HEK293 (cell line): ENCODE data around the gene CDC27.

Experiments
- AEBP2 ChIP-seq: fragments of 450-650 bp; formaldehyde crosslinking; IDR thresholded peaks from 2 replicates; pipeline ENCODE4 v1.5.1; 2016; ENCODE audit warnings: missing biosample characterization, missing genetic modification characterization, borderline replicate concordance
- EGR2 ChIP-seq: fragments of 450-650 bp; formaldehyde crosslinking; IDR thresholded peaks from 2 replicates; pipeline ENCODE4 v1.5.1; 2016; ENCODE audit warnings: low read depth, missing biosample characterization, missing genetic modification characterization
- KLF16 ChIP-seq: fragments of 450-650 bp; formaldehyde crosslinking; IDR thresholded peaks from 2 replicates; pipeline ENCODE4 v1.5.1; 2017; ENCODE audit warnings: missing biosample characterization, missing genetic modification characterization
- KLF17 ChIP-seq: fragments of 450-650 bp; formaldehyde crosslinking; IDR thresholded peaks from 2 replicates; pipeline ENCODE4 v1.5.1; 2016; ENCODE audit warnings: missing biosample characterization, missing genetic modification characterization
- REST ChIP-seq: fragments of 450-650 bp; formaldehyde crosslinking; IDR thresholded peaks from 2 replicates; pipeline ENCODE4 v1.5.1; 2016; ENCODE audit warnings: missing biosample characterization, missing genetic modification characterization
- SP3 ChIP-seq: fragments of 450-650 bp; formaldehyde crosslinking; IDR thresholded peaks from 2 replicates; pipeline ENCODE4 v1.5.1; 2016; ENCODE audit warnings: missing biosample characterization, missing genetic modification characterization
- WT1 ChIP-seq: fragments of 450-650 bp; formaldehyde crosslinking; IDR thresholded peaks from 2 replicates; pipeline ENCODE4 v1.5.1; 2016; ENCODE audit warnings: missing biosample characterization, missing genetic modification characterization
- YY1 ChIP-seq: fragments of 450-650 bp; formaldehyde crosslinking; IDR thresholded peaks from 2 replicates; pipeline ENCODE4 v1.5.1; 2018; ENCODE audit warnings: missing biosample characterization, missing genetic modification characterization
- ZBTB21 ChIP-seq: fragments of 450-650 bp; formaldehyde crosslinking; IDR thresholded peaks from 2 replicates; pipeline ENCODE4 v1.5.1; 2017; ENCODE audit warnings: missing biosample characterization, missing genetic modification characterization
- ZBTB8A ChIP-seq: fragments of 450-650 bp; formaldehyde crosslinking; IDR thresholded peaks from 2 replicates; pipeline ENCODE4 v1.5.1; 2016; ENCODE audit warnings: missing biosample characterization, missing genetic modification characterization
- ZFHX2 ChIP-seq: fragments of 450-650 bp; formaldehyde crosslinking; conservative IDR thresholded peaks from 2 replicates; pipeline ENCODE4 v1.5.1; 2016; ENCODE audit warnings: missing biosample characterization, missing genetic modification characterization
- ZFP69B ChIP-seq: fragments of 450-650 bp; formaldehyde crosslinking; IDR thresholded peaks from 2 replicates; pipeline ENCODE4 v1.5.1; 2016; ENCODE audit warnings: missing biosample characterization, missing genetic modification characterization
- ZIC2 ChIP-seq: fragments of 450-650 bp; formaldehyde crosslinking; IDR thresholded peaks from 2 replicates; pipeline ENCODE4 v1.5.1; 2016; ENCODE audit warnings: missing biosample characterization, missing genetic modification characterization
- ZNF214 ChIP-seq: fragments of 450-650 bp; formaldehyde crosslinking; IDR thresholded peaks from 2 replicates; pipeline ENCODE4 v1.5.1; 2017; ENCODE audit warnings: missing biosample characterization, mild to moderate bottlenecking, missing genetic modification characterization, borderline replicate concordance
- ZNF280D ChIP-seq: fragments of 450-650 bp; formaldehyde crosslinking; IDR thresholded peaks from 2 replicates; pipeline ENCODE4 v1.5.1; 2016; ENCODE audit warnings: missing biosample characterization, missing genetic modification characterization
- ZNF335 ChIP-seq: fragments of 450-650 bp; formaldehyde crosslinking; conservative IDR thresholded peaks from 2 replicates; pipeline ENCODE4 v1.5.1; 2016; ENCODE audit warnings: missing biosample characterization, missing genetic modification characterization
- ZNF394 ChIP-seq: fragments of 450-650 bp; formaldehyde crosslinking; IDR thresholded peaks from 2 replicates; pipeline ENCODE4 v1.5.1; 2016; ENCODE audit warnings: missing biosample characterization, missing genetic modification characterization, mild to moderate bottlenecking, moderate library complexity, borderline replicate concordance
- ZNF658 ChIP-seq: fragments of 450-650 bp; formaldehyde crosslinking; IDR thresholded peaks from 2 replicates; pipeline ENCODE4; 2016; ENCODE audit warnings: missing biosample characterization, missing genetic modification characterization
- ZNF660 ChIP-seq: fragments of 450-650 bp; IDR thresholded peaks from 2 replicates; pipeline ENCODE4 v1.5.1; 2018; ENCODE audit warnings: missing biosample characterization, mild to moderate bottlenecking, missing genetic modification characterization
- ZNF664 ChIP-seq: fragments of 450-650 bp; formaldehyde crosslinking; IDR thresholded peaks from 2 replicates; pipeline ENCODE4 v1.5.1; 2016; ENCODE audit warnings: missing biosample characterization, missing genetic modification characterization
- ZSCAN23 ChIP-seq: fragments of 450-650 bp; formaldehyde crosslinking; IDR thresholded peaks from 2 replicates; pipeline ENCODE4 v1.5.1; 2016; ENCODE audit warnings: missing biosample characterization, missing genetic modification characterization
- ZSCAN30 ChIP-seq: fragments of 450-650 bp; IDR thresholded peaks from 2 replicates; pipeline ENCODE4 v1.5.1; 2018; ENCODE audit warnings: missing biosample characterization, mild to moderate bottlenecking, missing genetic modification characterization, moderate library complexity

CDC27 gene

GRCh38 chr17:47188876-47189731 lies at the start of gene CDC27 (continued):
- TF ChIP-seq ZNF394 (tag by site-specific recombination) (peak; percentile 83; the same call in 1 of the 2 replicates), ZNF280D (tag by site-specific recombination) (0 out of 2 replicates have a peak, but pooled peaks have one; percentile 23), WT1 (tag by site-specific recombination) (0 out of 2 replicates have a peak, but pooled peaks have one; percentile 25), ZBTB21 (tag by site-specific recombination) (peak; percentile 11; the same call in 1 of the 2 replicates), KLF16 (tag by site-specific recombination) (peak; percentile 90), ZBTB8A (tag by site-specific recombination) (peak; percentile 97), SP3 (peak; percentile 81), ZFHX2 (tag by site-specific recombination) (peak; percentile 55; the same call in 1 of the 2 replicates), ZNF664 (tag by site-specific recombination) (peak; percentile 92; the same call in 1 of the 2 replicates), ZNF660 (tag by site-specific recombination) (peak; percentile 93), REST (no peak), YY1 (tag by site-specific recombination) (no peak; the same call in 1 of the 2 replicates), ZNF335 (tag by site-specific recombination) (peak; percentile 83), ZNF658 (tag by site-specific recombination) (no peak), ZNF214 (tag by site-specific recombination) (no peak), ZSCAN30 (tag by site-specific recombination) (peak; percentile 89), AEBP2 (tag by site-specific recombination) (0 out of 2 replicates have a peak, but pooled peaks have one; percentile 29), ZSCAN23 (tag by site-specific recombination) (peak; percentile 68; the same call in 1 of the 2 replicates), KLF17 (tag by site-specific recombination) (peak; percentile 80; the same call in 1 of the 2 replicates), EGR2 (tag by site-specific recombination) (peak; percentile 47), ZFP69B (tag by site-specific recombination) (peak; percentile 71), ZIC2 (tag by site-specific recombination) (peak; percentile 29; the same call in 1 of the 2 replicates)
